Epithelial cell of esophagus (primary cell): ENCODE results near the gene STOX2.
"Not testable (repeated sequence)": the region's sequence is repeated elsewhere in the genome, so short reads cannot be mapped to it uniquely, and the experiment has no call there.

Source experiments
- DNase-seq: peaks from one replicate; pipeline ENCODE4 v3.0.0; 2010; ENCODE audit warnings: low read depth
- H3K4me3 ChIP-seq: 2 replicates; pipeline ENCODE4 v1.5.1; 2011; ENCODE audit warnings: mild to moderate bottlenecking, low read length, control low read depth
- TF ChIP-seq, protein P1 (sequence below): IDR thresholded peaks from 2 replicates; pipeline ENCODE4 v1.5.1; 2011; ENCODE audit warnings: low read depth, mild to moderate bottlenecking, low read length, control low read depth, inconsistent platforms; ENCODE audit not compliant: insufficient read depth; ENCODE audit errors: missing control alignments

The STOX2 gene

DNA sequence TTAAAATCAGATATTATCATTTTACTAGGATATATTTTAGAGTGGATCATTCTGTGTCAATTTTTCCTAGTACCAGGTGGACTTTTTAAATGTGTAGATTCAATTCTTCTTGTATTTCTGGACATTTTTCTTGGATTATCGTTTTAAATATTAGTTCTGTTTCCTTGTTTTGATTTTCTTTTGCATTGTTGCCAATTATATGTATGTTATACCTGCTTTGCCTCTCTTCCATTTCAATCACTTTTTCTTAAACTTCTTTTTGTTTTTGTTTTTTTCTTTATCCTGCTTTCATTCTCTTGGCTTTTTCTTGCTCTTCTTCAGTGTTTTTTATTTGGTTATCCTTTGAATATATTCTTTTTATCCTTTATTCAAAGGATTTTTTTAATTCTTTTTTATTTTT is 141.0 kb downstream of the STOX2 start:
- no peak for DNase-seq
- no peak overlapping the region for H3K4me3 ChIP-seq
- TF ChIP-seq, protein P1, sequence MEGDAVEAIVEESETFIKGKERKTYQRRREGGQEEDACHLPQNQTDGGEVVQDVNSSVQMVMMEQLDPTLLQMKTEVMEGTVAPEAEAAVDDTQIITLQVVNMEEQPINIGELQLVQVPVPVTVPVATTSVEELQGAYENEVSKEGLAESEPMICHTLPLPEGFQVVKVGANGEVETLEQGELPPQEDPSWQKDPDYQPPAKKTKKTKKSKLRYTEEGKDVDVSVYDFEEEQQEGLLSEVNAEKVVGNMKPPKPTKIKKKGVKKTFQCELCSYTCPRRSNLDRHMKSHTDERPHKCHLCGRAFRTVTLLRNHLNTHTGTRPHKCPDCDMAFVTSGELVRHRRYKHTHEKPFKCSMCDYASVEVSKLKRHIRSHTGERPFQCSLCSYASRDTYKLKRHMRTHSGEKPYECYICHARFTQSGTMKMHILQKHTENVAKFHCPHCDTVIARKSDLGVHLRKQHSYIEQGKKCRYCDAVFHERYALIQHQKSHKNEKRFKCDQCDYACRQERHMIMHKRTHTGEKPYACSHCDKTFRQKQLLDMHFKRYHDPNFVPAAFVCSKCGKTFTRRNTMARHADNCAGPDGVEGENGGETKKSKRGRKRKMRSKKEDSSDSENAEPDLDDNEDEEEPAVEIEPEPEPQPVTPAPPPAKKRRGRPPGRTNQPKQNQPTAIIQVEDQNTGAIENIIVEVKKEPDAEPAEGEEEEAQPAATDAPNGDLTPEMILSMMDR: no peak

DNA sequence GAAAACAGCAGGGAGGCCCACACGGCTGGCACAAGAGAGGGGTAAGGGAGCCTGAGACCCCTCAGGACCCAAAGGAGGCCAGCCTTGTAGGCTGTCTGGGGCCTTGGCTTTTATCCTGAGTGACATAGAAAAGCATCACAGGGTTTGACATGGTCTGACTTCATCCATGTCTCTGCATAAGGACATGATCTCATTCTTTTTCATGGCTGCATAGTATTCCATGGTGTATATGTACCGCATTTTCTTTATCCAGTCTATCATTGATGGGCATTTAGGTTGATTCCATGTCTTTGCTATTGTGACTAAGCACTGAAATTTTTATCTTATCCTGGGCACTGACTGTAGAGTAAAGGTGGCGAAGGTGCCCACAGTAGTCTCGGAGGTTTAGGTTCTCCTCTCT is 146.2 kb downstream of the STOX2 start:
- not testable (repeated sequence) for DNase-seq

DNA sequence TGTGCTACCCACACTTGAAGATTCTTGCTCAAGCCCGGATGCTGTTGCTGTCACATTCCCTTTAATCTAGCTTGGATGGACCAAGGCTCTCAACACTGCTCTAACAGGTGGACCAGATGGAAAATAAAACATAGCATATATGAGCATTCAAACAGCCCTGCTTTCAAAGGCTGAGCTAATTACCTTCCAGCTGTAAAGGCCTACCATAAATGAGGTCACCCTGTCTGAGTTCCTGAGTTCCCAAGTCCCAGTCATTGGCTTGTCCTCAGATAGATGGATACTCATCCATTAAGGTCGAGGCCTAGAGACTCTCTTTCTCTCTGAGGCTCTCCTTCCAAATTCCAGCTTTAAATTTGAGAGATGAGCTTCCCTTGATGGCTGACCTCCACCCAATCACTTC is 147.5 kb downstream of the STOX2 start:
- DNase-seq: no peak
- H3K4me3 ChIP-seq: no peak overlapping the region
- TF ChIP-seq, protein P1: no peak

More for the DNA sequence above, 146.2 kb downstream of the STOX2 start:
- H3K4me3 ChIP-seq: not testable (repeated sequence)

DNA sequence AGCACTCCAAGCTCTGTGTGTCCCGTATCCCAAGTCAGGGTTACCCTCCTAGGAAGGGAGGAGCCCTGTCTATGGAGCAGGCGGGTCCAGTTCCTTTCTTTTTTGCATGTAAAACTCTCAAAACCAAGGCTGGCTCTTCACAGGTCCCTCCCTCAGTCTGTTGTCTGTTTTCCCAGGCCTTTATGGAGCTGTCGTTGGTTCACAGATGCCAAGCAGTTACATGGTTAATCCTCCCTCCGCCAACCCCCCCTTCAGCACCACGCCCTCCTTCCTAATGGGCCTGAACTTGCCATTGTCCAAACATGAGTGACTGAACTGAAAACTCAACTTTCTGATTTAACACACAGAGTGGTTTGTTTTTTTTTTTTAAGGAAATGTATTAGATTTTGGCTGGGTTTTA is 148.3 kb downstream of the STOX2 start:
- DNase-seq: peak; percentile 66
- TF ChIP-seq, protein P1: no peak
- H3K4me3 ChIP-seq: no peak overlapping the region

DNA sequence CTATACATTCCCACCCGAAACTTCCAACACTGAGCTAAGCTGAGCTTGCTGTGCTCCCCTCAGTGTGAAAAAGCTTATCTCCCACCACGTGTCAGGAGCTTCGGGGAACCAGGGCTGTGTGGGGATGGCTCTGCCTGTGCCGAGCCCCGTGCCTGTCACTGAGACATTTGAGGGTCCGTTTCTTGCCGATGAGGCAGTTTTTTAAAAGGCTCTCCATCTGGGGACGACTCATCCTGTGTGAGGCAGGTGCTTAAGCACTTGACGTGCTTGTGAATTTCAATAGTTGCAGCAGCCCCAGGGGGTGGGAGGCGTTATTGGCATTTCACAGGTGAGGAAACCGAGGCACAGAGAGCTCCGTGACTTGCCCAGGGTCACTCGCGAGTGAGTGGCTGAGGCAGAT is 151.8 kb downstream of the STOX2 start:
- TF ChIP-seq, protein P1: no peak
- no peak for DNase-seq
- no peak overlapping the region for H3K4me3 ChIP-seq

DNA sequence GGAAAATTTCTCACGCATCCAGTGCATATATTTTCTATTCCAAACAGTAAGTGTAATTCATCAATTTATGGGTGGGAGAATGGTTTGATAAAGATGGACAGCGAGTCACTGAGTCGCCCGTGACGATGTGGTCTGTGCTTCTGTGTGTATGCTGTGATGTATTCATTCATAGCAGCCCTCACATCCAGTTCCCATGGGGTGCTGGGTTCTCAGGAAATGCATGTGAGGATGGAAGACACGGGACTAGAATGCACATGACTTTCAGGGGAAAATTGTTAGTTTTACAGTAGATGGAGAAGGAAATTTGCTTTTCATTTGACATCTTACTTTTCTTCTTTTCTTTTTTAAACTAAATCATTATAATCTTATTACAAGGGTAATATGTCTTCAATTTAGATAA is 152.9 kb downstream of the STOX2 start:
- no peak for DNase-seq
- TF ChIP-seq, protein P1: no peak
- no peak overlapping the region for H3K4me3 ChIP-seq

DNA sequence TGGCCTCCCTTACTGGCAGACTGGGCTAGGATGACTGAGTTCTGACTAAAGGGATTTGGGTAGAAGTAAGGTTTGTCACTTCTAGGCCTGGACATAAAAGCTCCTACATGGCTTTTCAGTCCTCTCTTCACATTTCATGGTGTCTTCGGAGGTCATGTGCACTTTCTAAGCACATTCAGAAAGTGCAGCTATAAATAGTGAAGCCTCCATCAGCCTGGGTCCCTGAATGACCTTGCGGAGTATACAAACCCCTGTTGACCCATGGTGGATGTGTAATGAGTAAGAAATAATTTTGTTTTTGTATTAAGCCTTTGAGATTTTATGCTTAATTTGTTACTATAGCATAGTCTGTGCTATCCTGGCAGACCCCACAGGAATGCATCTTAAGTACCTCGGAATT is 154.0 kb downstream of the STOX2 start:
- TF ChIP-seq, protein P1: no peak
- no peak overlapping the region for H3K4me3 ChIP-seq
- no peak for DNase-seq

DNA sequence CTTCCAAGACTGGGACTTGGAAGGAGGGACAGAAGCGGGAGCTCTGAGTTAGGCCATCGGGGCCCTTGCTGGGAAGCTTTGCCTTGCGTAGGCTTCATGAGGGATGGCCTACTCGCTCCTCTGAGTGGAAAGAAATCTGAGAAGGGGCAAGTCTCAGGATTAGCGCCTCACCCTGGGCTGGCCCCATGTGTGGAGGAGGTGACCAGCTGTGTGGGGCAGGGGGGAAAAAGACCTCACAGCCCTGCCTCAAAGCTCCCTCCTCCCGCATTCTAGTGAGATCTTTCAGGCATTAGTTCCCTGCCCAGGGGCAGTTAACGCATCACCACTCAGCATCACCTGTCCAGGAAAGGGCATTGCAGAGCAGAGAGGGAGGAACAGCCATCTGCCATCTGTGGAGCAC is 156.5 kb downstream of the STOX2 start:
- DNase-seq: no peak
- no peak overlapping the region for H3K4me3 ChIP-seq
- TF ChIP-seq, protein P1: no peak
